ENCODE results near the gene PDZD7.

PDZD7 gene

DNA sequence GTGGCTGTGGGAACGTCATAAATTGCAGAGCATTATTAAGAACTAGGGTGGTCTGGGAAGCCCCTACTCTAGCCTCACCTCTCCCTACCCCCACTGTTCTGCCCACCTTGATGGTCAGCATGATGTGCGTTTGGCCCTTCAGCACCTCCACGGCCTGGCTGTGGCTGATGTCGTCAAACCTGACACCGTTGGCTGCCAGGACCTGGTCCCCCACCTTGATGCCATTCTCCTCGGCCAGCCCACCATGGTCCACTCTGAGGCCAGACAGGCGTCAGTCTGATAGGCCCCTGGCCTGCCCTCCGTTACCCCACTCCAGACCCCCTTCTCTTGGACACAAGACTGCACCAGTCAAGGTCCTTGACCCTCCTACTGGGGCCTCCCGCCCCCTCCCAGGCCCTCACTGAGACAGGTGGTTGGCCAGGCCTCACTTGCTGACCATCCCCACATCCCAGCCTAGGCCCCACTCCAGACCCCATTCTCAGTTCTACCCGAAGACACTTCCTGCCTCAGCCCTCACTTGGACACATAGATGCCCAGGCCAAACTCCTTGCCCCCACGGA is 9.2 kb downstream of the PDZD7 start:
- TF ChIP-seq, protein P1, sequence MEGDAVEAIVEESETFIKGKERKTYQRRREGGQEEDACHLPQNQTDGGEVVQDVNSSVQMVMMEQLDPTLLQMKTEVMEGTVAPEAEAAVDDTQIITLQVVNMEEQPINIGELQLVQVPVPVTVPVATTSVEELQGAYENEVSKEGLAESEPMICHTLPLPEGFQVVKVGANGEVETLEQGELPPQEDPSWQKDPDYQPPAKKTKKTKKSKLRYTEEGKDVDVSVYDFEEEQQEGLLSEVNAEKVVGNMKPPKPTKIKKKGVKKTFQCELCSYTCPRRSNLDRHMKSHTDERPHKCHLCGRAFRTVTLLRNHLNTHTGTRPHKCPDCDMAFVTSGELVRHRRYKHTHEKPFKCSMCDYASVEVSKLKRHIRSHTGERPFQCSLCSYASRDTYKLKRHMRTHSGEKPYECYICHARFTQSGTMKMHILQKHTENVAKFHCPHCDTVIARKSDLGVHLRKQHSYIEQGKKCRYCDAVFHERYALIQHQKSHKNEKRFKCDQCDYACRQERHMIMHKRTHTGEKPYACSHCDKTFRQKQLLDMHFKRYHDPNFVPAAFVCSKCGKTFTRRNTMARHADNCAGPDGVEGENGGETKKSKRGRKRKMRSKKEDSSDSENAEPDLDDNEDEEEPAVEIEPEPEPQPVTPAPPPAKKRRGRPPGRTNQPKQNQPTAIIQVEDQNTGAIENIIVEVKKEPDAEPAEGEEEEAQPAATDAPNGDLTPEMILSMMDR (IDR thresholded peaks at IDR 0.05; ENCODE audit: low read depth, low read length) = no peak
- in situ Hi-C loops (cut with HindIII; ENCODE audit: low sequenced_read_pairs) = no loop called here
- no peak for DNase-seq (ENCODE audit: low read depth, low spot score)
- H3K4me3 ChIP-seq (ENCODE audit: low read depth, low read length) = no peak overlapping the region

DNA sequence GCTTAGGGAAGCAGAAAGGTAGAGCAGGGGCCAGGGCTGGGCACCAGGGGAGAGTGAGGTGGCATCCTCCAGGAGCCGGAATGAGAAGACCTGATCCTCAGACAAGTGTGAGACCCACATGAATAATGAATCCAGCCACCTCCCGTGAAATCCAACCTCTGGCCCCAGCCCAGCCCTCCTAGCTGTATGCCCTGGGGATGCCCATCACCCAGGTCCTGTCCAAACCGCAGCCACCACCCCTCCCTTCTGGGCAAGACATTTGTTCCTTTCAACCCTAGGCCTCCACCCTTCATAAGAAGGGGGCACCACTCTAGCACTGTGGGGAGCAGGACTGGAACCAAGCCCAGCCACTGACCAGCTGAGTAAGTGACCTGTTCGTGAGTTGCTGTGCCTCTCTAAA is 9.7 kb downstream of the PDZD7 start:
- in situ Hi-C loops (cut with HindIII; ENCODE audit: low sequenced_read_pairs) = no loop called here
- no peak for DNase-seq (ENCODE audit: low read depth, low spot score)
- no peak overlapping the region for H3K4me3 ChIP-seq (ENCODE audit: low read depth, low read length)
- TF ChIP-seq, protein P1 (IDR thresholded peaks at IDR 0.05; ENCODE audit: low read depth, low read length) = no peak

DNA sequence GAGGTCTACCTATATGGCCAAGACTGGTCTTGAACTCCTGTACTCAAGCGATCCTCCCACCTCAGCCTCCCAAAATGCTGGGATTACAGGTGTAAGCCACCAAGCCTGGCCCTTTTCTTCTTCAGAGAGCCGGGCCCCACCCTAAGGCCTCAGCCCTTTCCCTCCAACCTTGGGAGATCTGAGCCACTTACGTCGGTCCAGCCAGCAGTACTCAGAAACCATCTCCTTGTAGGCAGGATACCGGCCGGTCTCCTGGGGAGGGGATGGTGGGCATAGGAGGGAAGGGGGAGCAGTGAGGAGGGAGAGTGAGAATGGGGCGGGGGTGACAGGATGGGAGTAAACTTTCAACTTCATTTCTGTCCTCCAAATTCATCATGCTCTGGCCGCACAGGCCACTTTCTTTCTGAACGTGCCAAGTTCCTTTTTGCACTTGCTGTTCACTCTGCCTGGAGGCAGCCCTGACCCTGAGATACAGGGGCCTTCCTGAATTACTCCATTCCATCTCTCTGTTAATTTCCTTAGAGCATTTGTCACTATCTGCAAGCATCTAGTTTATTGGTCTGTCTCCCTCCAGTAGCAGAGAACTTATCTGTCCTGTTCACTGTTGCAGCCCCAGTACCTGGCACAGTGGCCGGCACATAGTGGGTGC is 10.4 kb downstream of the PDZD7 start:
- TF ChIP-seq, protein P1 (IDR thresholded peaks at IDR 0.05; ENCODE audit: low read depth, low read length) = no peak
- no peak overlapping the region for H3K4me3 ChIP-seq (ENCODE audit: low read depth, low read length)
- in situ Hi-C loops (cut with HindIII; ENCODE audit: low sequenced_read_pairs) = no loop called here
- DNase-seq (ENCODE audit: low read depth, low spot score) = no peak

DNA sequence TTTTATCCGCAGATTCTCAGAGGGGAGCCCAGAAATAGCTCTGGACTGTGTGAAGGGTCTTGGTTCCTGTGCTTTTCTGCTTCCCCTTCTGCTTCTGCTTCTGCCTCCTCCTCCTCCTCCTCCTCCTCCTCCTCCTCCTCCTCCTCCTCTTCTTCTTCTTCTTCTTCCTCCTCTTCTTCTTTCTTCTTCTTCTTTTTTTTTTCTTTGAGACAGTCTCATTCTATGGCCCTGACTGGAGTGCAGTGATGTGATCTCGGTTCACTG is 11.6 kb downstream of the PDZD7 start:
- in situ Hi-C loops (cut with HindIII; ENCODE audit: low sequenced_read_pairs) = no loop called here
- no peak overlapping the region for H3K4me3 ChIP-seq (ENCODE audit: low read depth, low read length)
- TF ChIP-seq, protein P1 (IDR thresholded peaks at IDR 0.05; ENCODE audit: low read depth, low read length) = no peak
- DNase-seq (ENCODE audit: low read depth, low spot score) = no peak

DNA sequence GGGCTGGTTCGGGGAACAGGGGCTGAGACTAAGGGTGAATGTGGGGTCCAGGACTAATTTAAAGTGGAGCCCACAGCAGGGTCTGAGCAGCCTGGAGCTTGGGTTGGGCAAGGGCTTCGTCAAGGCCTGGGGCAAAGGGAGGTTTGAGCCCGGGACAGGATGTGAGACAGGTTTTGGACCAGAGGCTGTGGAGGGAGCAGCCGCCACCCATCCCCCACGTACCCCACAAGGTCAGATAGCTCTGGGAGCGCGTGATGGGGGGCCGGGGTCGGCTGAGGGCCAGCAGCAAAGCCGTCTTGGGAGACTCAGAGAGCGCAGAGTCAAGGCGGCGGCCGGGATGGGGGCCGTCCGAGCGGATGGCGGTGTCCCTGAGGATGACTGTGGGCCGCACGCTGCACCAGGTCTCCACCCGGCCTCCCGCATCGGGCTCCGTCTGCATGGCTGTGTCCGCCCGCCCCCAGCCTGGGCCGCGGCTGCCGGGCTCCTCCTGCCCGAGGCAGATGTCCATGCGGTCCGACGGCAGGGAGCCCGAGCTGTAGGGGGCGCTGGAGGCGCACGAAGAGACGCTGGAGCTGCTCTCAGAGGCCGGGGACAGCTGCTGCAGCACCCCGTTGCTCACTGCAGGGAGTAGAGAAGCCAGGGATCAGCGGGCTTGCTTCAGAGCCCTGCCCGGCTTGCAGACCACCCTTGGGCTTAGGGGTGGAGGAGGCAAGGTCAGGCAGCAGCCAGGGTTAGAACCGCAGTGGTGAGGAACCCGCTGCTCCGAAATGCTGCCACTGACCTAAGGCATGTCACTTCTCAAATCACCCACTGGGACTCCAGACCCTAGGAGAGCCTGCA is 12.1 kb downstream of the PDZD7 start:
- H3K4me3 ChIP-seq (ENCODE audit: low read depth, low read length) = no peak overlapping the region
- in situ Hi-C loops (cut with HindIII; ENCODE audit: low sequenced_read_pairs) = no loop called here
- TF ChIP-seq, protein P1 (IDR thresholded peaks at IDR 0.05; ENCODE audit: low read depth, low read length) = peak; percentile 82
- peak; percentile 81 for DNase-seq (ENCODE audit: low read depth, low spot score)

DNA sequence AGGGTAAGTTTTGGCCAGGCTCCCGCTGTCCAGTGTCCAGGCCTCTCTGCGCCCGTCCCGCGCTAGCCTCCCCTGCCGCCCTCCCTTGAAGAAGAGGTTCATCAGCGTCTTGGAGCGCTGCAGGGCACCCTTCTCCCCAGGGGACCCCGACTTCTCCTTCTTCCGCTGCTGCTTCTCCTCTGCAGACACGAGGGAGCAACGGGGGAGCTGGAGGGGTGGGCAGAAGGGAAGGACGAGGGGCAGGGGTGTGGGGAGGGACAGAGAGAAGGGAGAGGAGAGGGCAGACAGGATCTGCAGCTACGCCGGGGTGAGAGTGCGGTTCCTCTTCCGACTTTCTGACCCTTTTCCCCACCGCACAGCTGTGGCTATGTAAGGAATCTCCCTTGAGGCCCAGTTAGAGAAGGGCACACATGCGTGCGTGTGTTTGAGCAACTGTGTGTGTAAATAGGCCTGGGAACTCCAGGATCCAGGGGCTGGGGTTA is 12.8 kb downstream of the PDZD7 start:
- H3K4me3 ChIP-seq (ENCODE audit: low read depth, low read length) = no peak overlapping the region
- no peak for DNase-seq (ENCODE audit: low read depth, low spot score)
- in situ Hi-C loops (cut with HindIII; ENCODE audit: low sequenced_read_pairs) = no loop called here
- TF ChIP-seq, protein P1 (IDR thresholded peaks at IDR 0.05; ENCODE audit: low read depth, low read length) = no peak

Data from astrocyte of the spinal cord (primary cell).